Activated CD4-positive, alpha-beta T cell treated with anti-CD3 and anti-CD28 coated beads for 48 hours (primary cell): ENCODE measurements around the gene RTRAF.

Experiments used
- DNase-seq: peaks from one replicate; pipeline ENCODE4 v3.0.0-alpha.2; 2020

RTRAF gene

DNA sequence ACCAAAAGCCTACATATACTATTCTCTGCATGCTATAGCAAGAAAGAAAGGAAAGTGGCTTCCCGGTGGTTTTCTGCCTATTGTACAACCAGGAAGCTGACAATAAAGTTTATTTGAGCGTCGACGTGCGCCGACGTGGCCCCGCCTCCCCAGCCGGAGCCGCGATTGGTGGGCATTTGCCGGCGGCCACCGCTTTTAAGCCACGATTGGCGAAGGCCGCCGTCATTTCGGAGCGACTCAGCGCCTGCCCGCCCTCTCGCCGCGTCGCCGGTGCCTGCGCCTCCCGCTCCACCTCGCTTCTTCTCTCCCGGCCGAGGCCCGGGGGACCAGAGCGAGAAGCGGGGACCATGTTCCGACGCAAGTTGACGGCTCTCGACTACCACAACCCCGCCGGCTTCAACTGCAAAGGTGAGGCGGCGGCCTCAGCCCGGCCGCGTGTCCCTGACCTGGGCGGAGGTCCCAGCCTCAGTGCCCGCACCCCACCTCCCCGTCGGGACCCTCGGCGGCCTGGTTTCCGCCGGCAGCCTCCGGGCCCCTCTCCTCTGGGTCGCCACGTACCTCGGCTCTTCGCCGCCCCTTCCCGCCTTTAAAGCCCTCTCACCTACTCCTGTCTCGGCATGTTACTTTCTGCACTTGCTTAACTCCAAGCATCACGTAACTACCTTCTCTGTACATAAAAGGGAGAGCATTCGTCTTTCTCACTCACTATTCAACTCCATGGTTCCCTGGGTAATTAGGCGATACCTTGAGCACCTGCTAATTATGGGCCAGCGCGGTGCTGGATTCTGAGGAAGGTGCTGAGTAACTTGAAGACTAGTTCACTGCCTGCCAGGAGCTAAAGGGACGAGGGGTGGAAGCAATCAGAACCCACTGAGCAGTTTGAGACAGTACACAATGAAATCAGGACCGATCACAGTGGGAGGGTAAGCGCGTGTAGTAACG, at the start of gene RTRAF:
Gene RTRAF, plus strand, starts transcription at position 254 of the 942 bp plus-strand sequence. Its CDS starts 94 bp downstream, at position 348.
- DNase-seq = peak; percentile 94

DNA sequence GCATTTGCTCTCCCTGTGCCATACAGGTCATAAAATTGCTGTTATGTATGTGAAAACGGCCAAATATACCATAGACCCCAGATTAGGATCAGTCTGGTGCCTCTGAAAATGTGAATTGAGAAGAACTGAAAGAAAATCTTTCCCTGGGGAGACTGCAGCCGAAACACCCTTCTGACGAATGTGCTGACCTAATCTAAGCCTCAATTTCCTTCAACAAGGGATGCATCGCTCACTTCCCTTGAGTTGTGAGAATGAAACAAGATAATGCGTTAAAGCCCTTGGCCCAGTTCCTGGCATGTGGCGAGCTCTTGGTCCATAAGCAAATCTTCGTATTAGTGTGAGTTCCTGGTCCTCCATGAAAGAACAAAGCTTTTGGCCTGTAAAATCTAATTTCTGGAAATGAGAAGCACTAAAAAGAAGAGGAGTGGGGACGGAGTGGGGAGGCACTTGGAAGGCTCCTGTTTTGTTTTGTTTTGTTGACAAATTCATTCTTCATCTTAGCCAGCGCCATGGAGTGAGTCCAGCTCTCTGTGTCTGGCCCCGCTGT, 49.5 kb upstream of the RTRAF start:
- no peak for DNase-seq

DNA sequence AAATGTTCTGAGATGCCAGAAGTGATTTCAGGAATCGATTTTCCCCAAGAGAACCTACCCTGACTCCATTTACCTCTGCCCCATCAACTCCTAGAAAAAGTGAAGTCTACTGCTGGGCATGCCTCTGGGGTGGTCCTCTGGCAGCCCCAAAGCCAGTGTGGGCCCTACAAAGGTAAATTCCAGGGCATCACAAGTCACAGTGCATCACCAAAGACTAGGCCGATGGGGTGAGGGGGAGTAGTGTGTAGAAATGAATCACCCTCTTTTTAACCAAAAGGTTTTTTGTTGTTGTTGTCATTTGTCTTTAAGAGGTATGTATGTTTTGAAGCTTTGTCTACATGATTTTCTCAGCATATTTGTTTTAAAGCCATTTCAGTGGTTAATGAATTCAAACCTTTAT, 46.4 kb upstream of the RTRAF start:
- DNase-seq = no peak

- DNase-seq = no peak
Observed at GRCh38 chr14:51950007-51950406, 39.3 kb upstream of the RTRAF start.

DNA sequence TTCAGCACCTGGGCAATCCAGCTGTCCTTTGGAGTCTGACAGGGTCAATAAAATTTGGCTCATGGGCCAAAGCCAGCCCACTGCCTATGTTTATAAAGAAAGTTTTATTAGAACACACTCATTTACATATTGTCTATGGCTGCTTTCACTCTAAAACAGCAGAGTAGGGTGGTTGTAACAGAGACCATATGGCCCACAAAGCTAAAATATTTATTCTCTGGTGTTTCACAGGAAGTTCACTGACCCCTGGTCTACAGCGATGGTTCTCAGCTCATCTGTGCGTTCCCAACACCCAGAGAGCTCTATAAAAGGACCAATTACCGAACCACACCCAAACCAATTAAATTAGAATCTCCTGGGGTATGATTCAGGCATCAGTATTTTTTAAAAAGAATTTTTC, 37.7 kb upstream of the RTRAF start:
- DNase-seq = no peak

GRCh38 chr14:51954031-51954430, 35.3 kb upstream of the RTRAF start:
- no peak for DNase-seq

GRCh38 chr14:51954657-51955056, 34.7 kb upstream of the RTRAF start:
- no peak for DNase-seq

DNA sequence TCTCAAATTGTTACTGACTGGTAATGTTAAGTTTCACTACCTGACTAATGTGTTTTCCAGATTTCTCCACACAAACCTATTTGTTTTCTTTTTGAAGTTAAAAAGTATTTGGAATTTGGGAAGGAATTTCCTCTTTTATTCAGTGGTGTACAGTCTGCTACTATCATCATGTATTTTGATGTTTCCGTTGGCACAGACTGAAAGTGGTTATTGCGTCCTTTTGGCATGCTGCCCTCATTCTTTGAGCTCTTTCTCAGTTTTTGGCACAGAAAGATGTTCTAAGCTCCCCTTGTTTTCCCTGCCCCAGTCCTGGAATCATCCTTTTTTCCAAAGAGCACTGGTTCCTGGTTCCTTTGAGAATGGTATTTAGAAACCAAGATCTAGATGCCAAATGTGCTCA, 31.4 kb upstream of the RTRAF start:
- DNase-seq = no peak

GRCh38 chr14:51959928-51960327, 29.4 kb upstream of the RTRAF start:
- DNase-seq = no peak

DNA sequence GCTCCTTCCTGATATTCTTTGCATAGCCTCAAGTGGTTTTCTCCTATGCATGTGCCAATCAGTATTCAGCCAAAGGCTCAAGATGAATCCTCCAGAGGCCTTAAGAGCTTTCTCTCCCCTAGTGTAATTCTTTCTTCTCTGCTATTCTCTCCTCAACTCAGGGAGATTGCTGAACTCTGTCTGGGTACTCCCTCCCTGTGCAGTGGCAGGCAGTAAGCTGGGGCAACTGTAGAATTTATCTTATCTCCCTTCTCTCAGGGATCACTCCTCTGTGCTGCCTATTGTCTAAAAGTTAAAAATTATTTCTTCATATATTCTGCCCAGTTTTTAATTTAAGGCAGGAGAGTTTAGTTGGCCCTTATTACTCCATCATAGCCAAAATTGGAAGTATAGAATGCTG, 28.5 kb upstream of the RTRAF start:
- DNase-seq = no peak

- DNase-seq = no peak
Observed at GRCh38 chr14:51962711-51963110, 26.6 kb upstream of the RTRAF start.

GRCh38 chr14:51963286-51963685, 26.1 kb upstream of the RTRAF start:
- no peak for DNase-seq

DNA sequence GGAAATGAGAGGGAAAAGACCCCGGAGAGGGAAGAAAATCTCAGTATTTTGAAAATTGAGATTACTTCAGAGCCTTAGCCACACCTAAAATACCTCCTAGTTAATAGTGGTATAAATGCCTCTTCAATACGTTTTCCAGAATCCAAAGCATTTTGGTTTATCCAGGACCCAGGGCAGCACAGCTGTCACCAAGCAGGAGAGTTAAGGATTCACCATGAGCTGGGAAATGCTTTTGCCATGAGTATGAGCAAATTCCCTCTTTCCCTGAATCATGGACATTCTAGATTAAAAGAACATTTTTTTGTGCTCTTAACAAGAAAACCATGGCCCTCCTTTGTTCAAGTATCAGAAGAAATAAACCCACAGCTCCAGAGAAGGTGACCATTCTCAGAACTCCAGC, 21.8 kb upstream of the RTRAF start:
- no peak for DNase-seq

GRCh38 chr14:51969852-51970540, 19.4 kb upstream of the RTRAF start:
- DNase-seq = no peak

GRCh38 chr14:51972566-51972965, 16.8 kb upstream of the RTRAF start:
- no peak for DNase-seq

- DNase-seq = no peak
Observed at GRCh38 chr14:51977075-51977474, 12.3 kb upstream of the RTRAF start.

GRCh38 chr14:51978681-51979085, 10.7 kb upstream of the RTRAF start:
- no peak for DNase-seq

DNA sequence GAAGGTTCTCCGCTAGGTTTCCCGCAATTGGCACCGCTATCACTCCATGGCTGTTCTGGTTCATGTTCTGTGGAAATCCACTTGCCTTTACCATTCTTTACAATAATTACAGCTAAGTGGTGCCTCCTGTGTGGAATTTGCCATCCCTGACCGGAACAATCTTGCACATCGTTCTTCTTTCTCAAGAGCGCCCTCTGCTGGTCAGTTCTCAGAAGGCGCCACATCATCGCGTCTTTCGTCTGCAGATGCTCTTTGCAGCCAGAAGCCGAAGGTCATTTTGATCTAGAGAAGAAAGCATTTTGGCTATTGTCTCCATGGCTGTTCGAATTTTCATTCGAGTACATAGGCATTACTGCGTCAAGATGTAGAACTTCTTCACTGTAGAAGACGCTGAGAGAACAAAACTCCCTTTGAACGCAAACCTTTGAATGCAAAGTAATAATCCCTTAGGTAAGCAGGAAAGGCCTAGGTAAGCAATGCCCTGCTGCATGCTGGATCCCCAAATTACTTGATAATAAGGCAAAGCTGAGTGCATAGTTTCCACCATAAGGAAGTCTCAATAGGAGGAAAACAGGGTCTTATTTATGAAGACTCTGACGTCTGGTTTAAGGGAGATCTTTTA, 10.1 kb upstream of the RTRAF start:
- peak; percentile 88 for DNase-seq

DNA sequence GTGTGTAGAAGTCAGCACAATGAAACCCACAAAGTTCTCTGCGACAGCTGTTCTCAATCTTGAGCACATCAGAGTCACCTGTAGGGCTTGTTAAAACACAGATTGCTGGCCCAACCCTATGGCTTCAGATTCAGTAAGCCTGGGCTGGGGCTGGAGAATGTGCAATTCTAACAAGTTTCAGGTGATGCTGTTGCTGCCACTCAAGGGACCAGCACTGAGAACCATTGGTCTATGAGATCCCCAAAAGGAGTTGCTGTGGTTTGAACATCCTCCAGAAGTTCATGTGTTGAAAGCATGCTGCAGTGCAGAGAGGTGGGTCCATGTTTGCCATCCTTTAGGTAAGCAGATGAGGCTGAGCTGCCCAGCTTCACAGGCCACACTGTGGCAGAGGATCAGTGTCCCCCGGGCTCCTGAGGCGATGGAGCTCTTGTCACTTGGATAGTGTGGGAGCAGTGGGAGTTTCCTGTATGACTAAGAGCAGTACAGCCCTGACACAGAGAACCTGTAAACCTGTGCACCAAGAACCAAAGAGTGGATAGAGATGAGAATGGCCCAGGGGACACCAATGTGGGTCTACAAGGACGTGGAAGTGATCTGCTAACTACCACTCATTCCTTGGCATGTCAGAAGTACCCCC, 8.0 kb upstream of the RTRAF start:
- peak; percentile 8 for DNase-seq

GRCh38 chr14:51988221-51988620, 1.1 kb upstream of the RTRAF start:
- no peak for DNase-seq

- no peak for DNase-seq
Observed at GRCh38 chr14:51990488-51990887, 1.1 kb downstream of the RTRAF start.

DNA sequence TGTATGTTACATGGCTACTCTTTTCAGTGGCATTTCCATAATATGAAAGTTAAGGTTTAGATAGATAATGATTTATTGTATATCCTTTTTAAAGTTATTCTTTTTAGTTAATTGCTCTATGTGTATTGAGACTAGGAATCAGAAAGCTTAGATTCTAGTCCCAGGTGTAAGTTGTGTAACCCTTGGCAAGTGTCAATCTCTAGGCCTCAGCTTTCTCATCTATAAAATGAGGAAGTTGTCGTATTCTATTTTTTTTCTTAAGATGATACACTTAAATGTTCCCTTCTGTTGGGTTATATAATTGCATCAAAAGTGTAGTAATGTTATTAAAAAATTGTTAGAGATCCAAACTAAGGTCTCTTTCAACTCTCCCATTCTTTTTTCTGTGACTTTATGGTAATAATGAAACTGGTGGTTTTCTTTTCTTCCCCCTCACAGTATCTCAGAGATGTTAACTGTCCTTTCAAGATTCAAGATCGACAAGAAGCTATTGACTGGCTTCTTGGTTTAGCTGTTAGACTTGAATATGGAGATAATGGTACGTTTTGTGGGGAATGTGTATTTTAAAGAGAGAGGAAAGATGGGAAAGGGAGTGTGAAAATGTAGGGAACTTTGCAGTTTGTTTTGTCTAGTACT, 4.1 kb downstream of the RTRAF start:
- DNase-seq = no peak
